Activated CD4-positive, alpha-beta memory T cell treated with anti-CD3 and anti-CD28 coated beads for 36 hours (primary cell): ENCODE data around the gene EIF2S1. TPM values are rescaled to one million over a fixed set of nuclear protein-coding genes. Genes with fewer than 3 reads are reported as not detected.

Experiments
- CTCF ChIA-PET: fragments of 350-600 bp; sonication (Branson Sonifier 250); formaldehyde crosslinking; loops from one replicate; lab custom pipeline; 2021; ENCODE audit warnings: antibody characterized with exemption, inconsistent platforms; lab: Charles Lee
- POLR2A ChIA-PET: fragments of 350-600 bp; sonication (Branson Sonifier 250); formaldehyde crosslinking; loops from one replicate; lab custom pipeline; 2021; ENCODE audit warnings: antibody characterized with exemption; lab: Charles Lee
- DNase-seq: peaks from one replicate; pipeline ENCODE4 v3.0.0-alpha.2; 2020
- H3K27ac Mint-ChIP-seq: one replicate; pipeline ENCODE4 v1.8.0; 2021; ENCODE audit warnings: mixed read lengths
- H3K27me3 Mint-ChIP-seq: one replicate; pipeline ENCODE4 v1.8.0; 2021; ENCODE audit warnings: mixed read lengths
- H3K36me3 Mint-ChIP-seq: one replicate; pipeline ENCODE4 v1.8.0; 2021; ENCODE audit warnings: mixed read lengths
- H3K4me1 Mint-ChIP-seq: one replicate; pipeline ENCODE4 v1.8.0; 2021; ENCODE audit warnings: low read depth, mixed read lengths
- H3K4me3 Mint-ChIP-seq: one replicate; pipeline ENCODE4 v1.8.0; 2021; ENCODE audit warnings: mild to moderate bottlenecking, mixed read lengths
- H3K9me3 Mint-ChIP-seq: one replicate; pipeline ENCODE4 v1.8.0; 2021; ENCODE audit warnings: mixed read lengths
- intact Hi-C: fragments of 100-400 bp; cut with micrococcal nuclease; formaldehyde crosslinking; loops from one replicate; pipeline ENCODE4 v1.15.1; 2023
- total RNA-seq, 2 experiments: library from RNA; stranded (reverse); gene quantifications; one replicate each; pipeline ENCODE4 v1.2.3, GENCODE V29; 2021

Gene EIF2S1
- total RNA-seq, 2 experiments from 2014 or later: 238 to 240 TPM

DNA sequence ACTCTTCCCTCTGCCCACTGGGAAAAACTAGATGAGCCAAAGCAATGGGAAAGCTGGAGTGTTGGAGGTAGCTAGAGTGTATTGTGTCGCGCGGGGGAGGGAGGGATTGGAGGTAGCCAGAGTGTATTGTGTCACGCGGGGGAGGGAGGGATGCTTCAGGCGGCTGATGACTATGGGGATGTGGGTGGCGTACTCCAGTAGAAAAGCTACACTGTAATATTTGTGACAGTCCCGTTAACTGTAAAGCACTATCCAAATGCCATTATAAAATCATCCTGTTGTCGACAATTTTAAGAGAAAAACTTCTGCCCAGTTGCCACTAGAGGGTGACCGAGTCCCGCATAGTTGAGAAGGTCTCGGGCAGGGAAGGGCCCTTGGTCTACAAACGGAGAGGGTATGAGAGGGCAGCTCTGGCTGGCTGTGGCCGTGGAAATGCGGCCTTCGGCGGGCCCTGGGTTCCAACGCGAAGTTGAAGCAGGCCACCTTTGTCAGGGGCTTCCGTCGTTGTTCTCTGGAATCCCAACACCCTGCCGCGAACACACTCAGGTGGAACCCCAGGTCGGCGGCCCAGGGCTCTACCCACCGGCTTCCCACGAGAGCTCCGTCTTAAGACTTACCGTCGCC lies 67.0 kb downstream of the EIF2S1 start:
- Mint-ChIP-seq H3K27me3 (peaks cover 22% of the 10 kb centered on the region), H3K36me3 (no peaks in the 10 kb centered on the region), H3K9me3 (no peaks in the 10 kb centered on the region), H3K27ac (no peak overlapping the region), H3K4me3 (no peak overlapping the region), H3K4me1 (peaks cover 3% of the 10 kb centered on the region)
- ChIA-PET POLR2A (interaction anchor here (1.1 kb wide), 1 partner anchor 144 kb away, joined by 3 read pairs; no protein-coding TSS in a partner anchor), CTCF (interaction anchor here (0.6 to 12.9 kb wide), 49 partner anchors 11 to 1069 kb away, joined by 3 to 249 read pairs (median 4); partner anchors contain the start of genes ARG2, PIGH, PLEK2 and TMEM229B)
- peak; percentile 80 for DNase-seq
- intact Hi-C loops: loop anchor here (1.0 to 5.0 kb wide), 3 partner anchors 100 to 275 kb away; partner anchors contain the start of gene RDH12

DNA sequence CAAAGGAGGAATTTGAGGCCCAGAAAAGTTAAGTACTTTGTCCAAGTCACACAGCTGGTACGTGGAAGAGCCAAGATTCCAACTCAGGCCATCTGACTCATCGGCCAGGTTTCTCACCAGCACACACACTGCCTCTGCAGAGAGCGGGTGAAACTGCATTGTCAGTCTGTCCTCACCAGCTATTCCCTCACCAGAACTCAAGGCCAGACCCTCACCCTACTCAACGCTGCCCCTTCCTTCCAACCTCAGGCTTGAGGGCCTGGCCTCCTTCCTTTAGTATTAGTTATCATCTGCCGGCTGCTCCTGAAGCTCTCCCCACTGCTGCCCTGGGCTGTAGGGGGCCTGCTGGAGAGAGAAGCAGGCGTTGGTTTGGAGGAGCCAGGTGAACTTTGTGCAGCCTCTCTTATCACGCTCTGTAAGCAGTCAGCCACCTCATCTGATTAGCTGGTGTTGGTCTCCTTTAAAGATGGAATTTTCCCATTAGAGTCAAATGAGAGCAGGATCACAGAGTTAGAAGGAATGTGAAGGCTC lies 68.4 kb downstream of the EIF2S1 start:
- no peak overlapping the region for H3K27ac Mint-ChIP-seq
- intact Hi-C loops: loop anchor here (5.0 kb wide), 1 partner anchor 274 kb away; the partner anchor contains the start of gene RDH12
- DNase-seq: no peak
- H3K9me3 Mint-ChIP-seq: no peaks in the 10 kb centered on the region
- peaks cover 18% of the 10 kb centered on the region for H3K27me3 Mint-ChIP-seq
- no peak overlapping the region for H3K4me3 Mint-ChIP-seq
- peaks cover 3% of the 10 kb centered on the region for H3K4me1 Mint-ChIP-seq
- no peaks in the 10 kb centered on the region for H3K36me3 Mint-ChIP-seq
- CTCF ChIA-PET: interaction anchor here (0.8 to 12.9 kb wide), 23 partner anchors 9 to 1070 kb away, joined by 3 to 249 read pairs (median 7); partner anchors contain the start of genes ARG2 and PIGH
- POLR2A ChIA-PET: no interaction called here

DNA sequence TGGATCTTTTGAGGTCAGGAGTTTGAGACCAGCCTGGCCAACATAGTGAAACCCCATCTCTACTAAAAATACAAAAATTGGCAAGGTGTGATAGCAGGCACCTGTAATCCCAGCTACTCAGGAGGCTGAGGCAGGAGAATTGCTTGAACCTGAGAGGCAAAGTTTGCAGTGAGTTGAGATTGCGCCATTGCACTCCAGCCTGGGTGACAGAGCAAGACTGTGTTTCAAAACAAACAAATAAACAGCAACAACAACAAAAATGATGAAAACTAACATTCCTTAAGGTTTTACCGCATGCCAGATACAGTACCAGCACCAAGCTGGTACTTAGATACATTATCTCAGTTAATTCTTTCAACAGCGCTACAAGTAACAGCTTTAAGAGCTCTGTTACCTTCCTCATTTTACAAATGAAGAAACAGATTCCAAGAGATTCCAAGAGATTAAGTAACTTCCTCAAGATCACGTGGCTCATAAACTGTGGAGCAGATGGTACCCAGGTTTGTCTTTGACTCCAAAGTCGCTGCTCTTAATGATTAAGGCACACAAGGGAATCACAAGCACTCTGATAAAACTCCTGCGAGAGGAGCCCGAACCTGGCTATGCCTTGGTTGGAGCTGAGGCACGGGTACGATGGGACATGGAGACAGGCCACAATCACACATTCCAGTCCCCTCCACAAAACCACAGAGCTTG lies 69.5 kb downstream of the EIF2S1 start:
- Mint-ChIP-seq H3K4me3 (no peak overlapping the region), H3K9me3 (no peaks in the 10 kb centered on the region), H3K27me3 (peaks cover 15% of the 10 kb centered on the region), H3K4me1 (peaks cover 3% of the 10 kb centered on the region), H3K36me3 (no peaks in the 10 kb centered on the region), H3K27ac (no peak overlapping the region)
- ChIA-PET POLR2A (no interaction called here), CTCF (interaction anchor here (0.6 to 12.9 kb wide), 12 partner anchors 10 to 275 kb away, joined by 3 to 249 read pairs (median 8); no protein-coding TSS in a partner anchor)
- no peak for DNase-seq
- intact Hi-C loops: loop anchor here (5.0 kb wide), 1 partner anchor 273 kb away; the partner anchor contains the start of gene RDH12

DNA sequence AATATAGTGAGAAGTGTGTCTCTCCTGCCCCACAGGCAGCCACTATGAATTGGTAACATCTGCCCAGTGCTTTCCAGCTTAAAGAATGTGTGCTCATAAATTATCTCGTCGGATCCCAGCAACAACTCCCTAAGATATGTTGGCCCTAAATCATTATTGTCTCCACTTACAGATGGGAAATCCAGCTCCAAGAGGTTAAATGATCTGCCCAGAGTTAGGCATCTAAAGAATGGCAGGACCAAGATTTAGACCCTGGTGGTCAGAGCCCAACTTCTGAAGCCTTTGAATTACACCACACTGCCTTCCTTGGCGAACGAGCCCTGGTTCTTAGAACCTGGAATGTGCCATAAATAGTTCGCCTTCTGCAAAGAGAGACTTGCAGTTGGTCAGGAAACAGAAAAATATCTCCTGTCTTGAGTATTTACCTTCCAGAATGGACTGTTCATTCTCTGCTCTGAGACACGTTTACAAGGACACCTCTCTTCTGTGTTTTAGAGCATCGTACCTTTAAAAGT lies 72.0 kb downstream of the EIF2S1 start:
- H3K27me3 Mint-ChIP-seq: peaks cover 5% of the 10 kb centered on the region
- intact Hi-C loops: no loop called here

DNA sequence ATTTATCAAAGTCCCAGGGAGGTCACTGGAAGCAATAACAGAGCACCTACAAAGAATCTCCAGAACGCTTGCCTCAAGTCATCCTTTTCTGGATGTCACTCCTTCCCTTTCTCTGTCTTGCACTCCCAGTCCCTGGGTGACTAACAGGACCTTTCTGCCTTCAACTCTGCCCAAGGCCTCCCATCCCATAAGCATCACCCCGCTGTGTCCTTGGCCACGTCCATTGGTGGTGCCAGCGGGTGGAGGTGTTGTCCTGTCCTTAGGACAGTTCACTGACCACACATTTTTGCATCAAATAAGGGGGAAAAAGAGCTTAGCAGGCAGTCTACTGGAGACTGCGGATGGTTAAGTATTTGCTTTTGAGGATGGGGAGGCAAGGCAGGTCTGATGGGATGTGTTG lies 75.5 kb downstream of the EIF2S1 start:
- intact Hi-C loops: no loop called here
- no peak for DNase-seq
- no peak overlapping the region for H3K4me3 Mint-ChIP-seq
- H3K9me3 Mint-ChIP-seq: no peaks in the 10 kb centered on the region
- H3K4me1 Mint-ChIP-seq: no peaks in the 10 kb centered on the region
- POLR2A ChIA-PET: no interaction called here
- H3K27me3 Mint-ChIP-seq: no peaks in the 10 kb centered on the region
- CTCF ChIA-PET: interaction anchor here (0.6 to 5.3 kb wide), 3 partner anchors 9 to 284 kb away, joined by 3 to 23 read pairs (median 3); no protein-coding TSS in a partner anchor
- H3K27ac Mint-ChIP-seq: no peak overlapping the region
- H3K36me3 Mint-ChIP-seq: no peaks in the 10 kb centered on the region

More for the DNA sequence above, 72.0 kb downstream of the EIF2S1 start:
- POLR2A ChIA-PET: no interaction called here
- Mint-ChIP-seq H3K36me3 (no peaks in the 10 kb centered on the region), H3K4me1 (no peaks in the 10 kb centered on the region), H3K27ac (no peak overlapping the region), H3K9me3 (no peaks in the 10 kb centered on the region), H3K4me3 (no peak overlapping the region)
- no peak for DNase-seq
- CTCF ChIA-PET: interaction anchor here (0.7 to 12.9 kb wide), 3 partner anchors 17 to 140 kb away, joined by 3 to 249 read pairs (median 11); no protein-coding TSS in a partner anchor

Other genes starting within 250 kb of the EIF2S1 start
- gene GARIN2, start 170.9 kb upstream of the EIF2S1 start, total RNA-seq: not detected
- 1 to 10 TPM; 8.1 to 9.7 TPM for gene PALS1, start 118.9 kb upstream of the EIF2S1 start, total RNA-seq
- 10 to 100 TPM; 28.3 to 31.7 TPM for gene ATP6V1D, start 524 bp upstream of the EIF2S1 start, total RNA-seq
- gene PLEK2, start 51.8 kb downstream of the EIF2S1 start, total RNA-seq: 1 to 10 TPM; 2.6 to 4.1 TPM
- gene TMEM229B, start 128.4 kb downstream of the EIF2S1 start, total RNA-seq: 1 to 10 TPM in 1 of 2 experiments, under 1 TPM in 1; 0.93 to 1.1 TPM
- 1 to 10 TPM; 1.7 to 1.9 TPM for gene PLEKHH1, start 173.0 kb downstream of the EIF2S1 start, total RNA-seq
- gene PIGH, start 239.9 kb downstream of the EIF2S1 start, total RNA-seq: 10 to 100 TPM; 13.1 to 17.1 TPM